Activated T-cell treated with anti-CD3 and anti-CD28 coated beads, Interleukin-2, amount 50 U/mL, for 72 hours (primary cell): Measurements from ENCODE around the gene CYTIP. TPM values are rescaled to one million over a fixed set of nuclear protein-coding genes. Genes with fewer than 3 reads are reported as not detected.

Source experiments
- ATAC-seq, 2 donors: fragments of 150-1000 bp; cut with Tn5 transposase; replicated peaks in 1 of 2; 2 replicates each; pipeline ENCODE4 v1.10.0; 2021; ENCODE audit warnings: moderate library complexity in 2 of 2, mild to moderate bottlenecking in 1 of 2
- DNase-seq, 2 donors: peaks; one replicate each; pipeline ENCODE4 v3.0.0; 2021 to 2022; ENCODE audit warnings: mixed read lengths in 1 of 2
- H3K27ac Mint-ChIP-seq: one replicate; pipeline ENCODE4 v1.8.0; 2022; ENCODE audit warnings: mild to moderate bottlenecking, moderate library complexity, mixed read lengths
- H3K27me3 Mint-ChIP-seq: one replicate; pipeline ENCODE4 v1.8.0; 2022; ENCODE audit warnings: low read depth, mixed read lengths
- H3K36me3 Mint-ChIP-seq, 2 donors: one replicate each; pipeline ENCODE4 v1.8.0; 2022; ENCODE audit warnings: mixed read lengths in 2 of 2, mild to moderate bottlenecking in 1 of 2; ENCODE audit not compliant: insufficient read depth in 2 of 2
- H3K4me1 Mint-ChIP-seq: one replicate; pipeline ENCODE4 v1.8.0; 2022; ENCODE audit warnings: low read depth, mixed read lengths
- H3K4me3 Mint-ChIP-seq, 2 donors: one replicate each; pipeline ENCODE4 v1.8.0; 2022; ENCODE audit warnings: mild to moderate bottlenecking in 2 of 2, mixed read lengths in 2 of 2, moderate library complexity in 2 of 2
- H3K9me3 Mint-ChIP-seq, 2 donors: one replicate each; pipeline ENCODE4 v1.8.0; 2022; ENCODE audit warnings: mixed read lengths in 2 of 2
- total RNA-seq, 2 donors: library from RNA; stranded (reverse); gene quantifications; one replicate each; pipeline ENCODE4 v1.2.3, GENCODE V29; 2022

Gene CYTIP
- 100 to 1,000 TPM; 444 to 460 TPM for total RNA-seq

- ATAC-seq (peak; percentile 39 to 44), DNase-seq (peak; percentile 68 to 73)
- Mint-ChIP-seq H3K27ac (peak within 1 kb of the TSS; percentile 98), H3K27me3 (no peaks in the 10 kb centered on the region), H3K4me1 (peaks cover 36% of the 10 kb centered on the region), H3K9me3 (no peaks in the 10 kb centered on the region), H3K4me3 (peak within 1 kb of the TSS; percentile 91 to 93), H3K36me3 (peaks cover 44 to 58% of the 10 kb centered on the region in 2 donors)
Measured at GRCh38 chr2:157443795-157444640, at the start of gene CYTIP. TSS of gene CYTIP (minus strand) at chr2:157444089. CDS start at chr2:157444020, 69 bp downstream.

- peak; percentile 73 to 75 for DNase-seq
- Mint-ChIP-seq H3K4me3 (peak overlapping the region in 1 of 2 donors; percentile 31), H3K9me3 (no peaks in the 10 kb centered on the region), H3K27ac (peak overlapping the region; percentile 5), H3K27me3 (no peaks in the 10 kb centered on the region), H3K4me1 (peaks cover 67% of the 10 kb centered on the region), H3K36me3 (peaks cover 0 to 2% of the 10 kb centered on the region in 2 donors)
- peak; percentile 82 to 85 for ATAC-seq
Measured at GRCh38 chr2:157492189-157492773, 48.4 kb upstream of the CYTIP start.

- no peak for DNase-seq
- Mint-ChIP-seq H3K9me3 (peaks cover 0 to under 1% of the 10 kb centered on the region in 2 donors), H3K27me3 (no peaks in the 10 kb centered on the region), H3K36me3 (peaks cover 0 to 2% of the 10 kb centered on the region in 2 donors), H3K27ac (no peak overlapping the region), H3K4me1 (peaks cover 86% of the 10 kb centered on the region), H3K4me3 (no peak overlapping the region)
- peak in 1 of 2 donors; percentile 35 for ATAC-seq
Measured at GRCh38 chr2:157489983-157490382, 46.1 kb upstream of the CYTIP start.

GRCh38 chr2:157488877-157489276 is 45.0 kb upstream of the CYTIP start:
- Mint-ChIP-seq H3K4me1 (peaks cover 85% of the 10 kb centered on the region), H3K27me3 (no peaks in the 10 kb centered on the region), H3K36me3 (peaks cover 0 to 2% of the 10 kb centered on the region in 2 donors), H3K9me3 (peaks cover 0 to 2% of the 10 kb centered on the region in 2 donors), H3K4me3 (peak overlapping the region; percentile 63 to 79), H3K27ac (no peak overlapping the region)
- no peak for ATAC-seq
- DNase-seq, result no peak

- H3K27me3 Mint-ChIP-seq, result no peaks in the 10 kb centered on the region
- ATAC-seq, result no peak
- DNase-seq, result no peak
- peaks cover 0 to 1% of the 10 kb centered on the region in 2 donors for H3K36me3 Mint-ChIP-seq
- H3K4me3 Mint-ChIP-seq, result peak overlapping the region; percentile 63 to 79
- peaks cover 85% of the 10 kb centered on the region for H3K4me1 Mint-ChIP-seq
- H3K27ac Mint-ChIP-seq, result peak overlapping the region; percentile 93
- peaks cover 0 to 2% of the 10 kb centered on the region in 2 donors for H3K9me3 Mint-ChIP-seq
Measured at GRCh38 chr2:157487747-157488146, 43.9 kb upstream of the CYTIP start.

- Mint-ChIP-seq H3K4me1 (peaks cover 85% of the 10 kb centered on the region), H3K36me3 (no peaks in the 10 kb centered on the region), H3K9me3 (peaks cover 0 to 2% of the 10 kb centered on the region in 2 donors), H3K27me3 (no peaks in the 10 kb centered on the region), H3K27ac (peak overlapping the region; percentile 93), H3K4me3 (peak overlapping the region; percentile 63 to 79)
- DNase-seq (no peak), ATAC-seq (no peak)
Measured at GRCh38 chr2:157487271-157487610, 43.4 kb upstream of the CYTIP start.

- Mint-ChIP-seq H3K9me3 (peaks cover 0 to 2% of the 10 kb centered on the region in 2 donors), H3K27me3 (no peaks in the 10 kb centered on the region), H3K36me3 (no peaks in the 10 kb centered on the region), H3K4me3 (peak overlapping the region; percentile 63 to 79), H3K27ac (peak overlapping the region; percentile 93), H3K4me1 (peaks cover 85% of the 10 kb centered on the region)
- no peak for DNase-seq
- ATAC-seq, result peak in 1 of 2 donors; percentile 22
Measured at GRCh38 chr2:157486596-157487270, 42.8 kb upstream of the CYTIP start.

GRCh38 chr2:157480182-157480961 is 36.5 kb upstream of the CYTIP start:
- Mint-ChIP-seq H3K9me3 (peaks cover 2 to 6% of the 10 kb centered on the region in 2 donors), H3K4me1 (peaks cover 85% of the 10 kb centered on the region), H3K27me3 (no peaks in the 10 kb centered on the region), H3K4me3 (peak overlapping the region; percentile 81 to 85), H3K27ac (peak overlapping the region; percentile 100), H3K36me3 (peaks cover 8 to 10% of the 10 kb centered on the region in 2 donors)
- ATAC-seq (peak; percentile 75 to 76), DNase-seq (peak; percentile 79 to 85)

GRCh38 chr2:157479081-157480027 is 35.5 kb upstream of the CYTIP start:
- ATAC-seq (no peak), DNase-seq (no peak)
- Mint-ChIP-seq H3K27ac (peak overlapping the region; percentile 100), H3K4me1 (peaks cover 95% of the 10 kb centered on the region), H3K36me3 (peaks cover 8 to 10% of the 10 kb centered on the region in 2 donors), H3K27me3 (no peaks in the 10 kb centered on the region), H3K9me3 (peaks cover 0 to 6% of the 10 kb centered on the region in 2 donors), H3K4me3 (peak overlapping the region; percentile 81 to 85)

GRCh38 chr2:157477919-157478318 is 34.0 kb upstream of the CYTIP start:
- Mint-ChIP-seq H3K4me1 (peaks cover 100% of the 10 kb centered on the region), H3K4me3 (peak overlapping the region; percentile 85 to 88), H3K27me3 (no peaks in the 10 kb centered on the region), H3K9me3 (peaks cover 0 to 8% of the 10 kb centered on the region in 2 donors), H3K27ac (peak overlapping the region; percentile 100), H3K36me3 (peaks cover 10 to 11% of the 10 kb centered on the region in 2 donors)
- DNase-seq (no peak), ATAC-seq (peak in 1 of 2 donors; percentile 7)

GRCh38 chr2:157476953-157477709 is 33.2 kb upstream of the CYTIP start:
- DNase-seq, result peak in 1 of 2 donors; percentile 45
- peaks cover 100% of the 10 kb centered on the region for H3K4me1 Mint-ChIP-seq

More at GRCh38 chr2:157476953-157477709, 33.2 kb upstream of the CYTIP start:
- peak; percentile 69 for ATAC-seq
- H3K27ac Mint-ChIP-seq, result peak overlapping the region; percentile 100
- H3K36me3 Mint-ChIP-seq, result peaks cover 10 to 11% of the 10 kb centered on the region in 2 donors
- H3K4me3 Mint-ChIP-seq, result peak overlapping the region; percentile 85 to 89
- H3K9me3 Mint-ChIP-seq, result peaks cover 0 to 8% of the 10 kb centered on the region in 2 donors
- no peaks in the 10 kb centered on the region for H3K27me3 Mint-ChIP-seq
